Measurements from ENCODE around the gene UPF1.
A peak's percentile ranks its signal among the peaks of the same experiment; 100 is the strongest.

The UPF1 gene

DNA sequence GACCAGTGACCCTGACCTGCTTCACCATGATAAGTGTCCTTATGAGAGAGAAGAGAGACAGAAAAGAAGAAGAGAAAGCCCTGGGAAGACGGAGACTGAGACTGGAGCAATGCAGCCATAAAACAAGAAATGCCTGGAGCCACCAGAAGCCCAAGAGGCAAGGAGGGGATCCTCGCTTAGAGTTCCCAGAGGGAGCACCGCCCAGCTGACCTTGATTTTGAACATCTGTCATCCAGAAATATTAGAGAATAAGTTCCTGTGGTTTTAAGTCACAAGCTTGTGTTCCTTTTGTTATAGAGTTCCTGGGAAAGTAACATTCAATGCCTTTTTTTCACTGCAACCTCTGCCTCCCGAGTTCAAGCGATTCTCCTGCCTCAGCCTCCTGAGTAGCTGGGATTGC is 44.0 kb downstream of the UPF1 start:
- DNase-seq (ENCODE audit: low spot score) = no peak

DNA sequence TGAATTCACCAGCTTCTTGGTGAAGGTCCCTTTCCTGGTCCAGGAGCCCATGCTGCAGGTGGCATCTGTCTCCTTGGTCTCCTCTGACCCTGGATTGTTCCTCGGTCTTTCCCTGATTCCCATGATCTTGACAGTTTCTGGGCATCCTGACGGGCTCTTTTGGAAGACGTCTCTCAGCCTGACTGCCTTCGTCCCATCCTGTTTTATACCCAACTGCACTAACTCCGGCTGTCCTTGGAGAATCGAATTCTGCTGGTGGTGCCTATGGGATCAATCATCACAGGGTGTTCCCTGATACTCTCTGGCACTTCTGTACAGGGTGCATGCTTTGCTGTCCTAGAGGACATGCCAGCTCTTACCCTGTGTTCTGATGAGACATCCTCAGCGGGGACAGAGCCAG is 45.1 kb downstream of the UPF1 start:
- DNase-seq (ENCODE audit: low spot score) = no peak

DNA sequence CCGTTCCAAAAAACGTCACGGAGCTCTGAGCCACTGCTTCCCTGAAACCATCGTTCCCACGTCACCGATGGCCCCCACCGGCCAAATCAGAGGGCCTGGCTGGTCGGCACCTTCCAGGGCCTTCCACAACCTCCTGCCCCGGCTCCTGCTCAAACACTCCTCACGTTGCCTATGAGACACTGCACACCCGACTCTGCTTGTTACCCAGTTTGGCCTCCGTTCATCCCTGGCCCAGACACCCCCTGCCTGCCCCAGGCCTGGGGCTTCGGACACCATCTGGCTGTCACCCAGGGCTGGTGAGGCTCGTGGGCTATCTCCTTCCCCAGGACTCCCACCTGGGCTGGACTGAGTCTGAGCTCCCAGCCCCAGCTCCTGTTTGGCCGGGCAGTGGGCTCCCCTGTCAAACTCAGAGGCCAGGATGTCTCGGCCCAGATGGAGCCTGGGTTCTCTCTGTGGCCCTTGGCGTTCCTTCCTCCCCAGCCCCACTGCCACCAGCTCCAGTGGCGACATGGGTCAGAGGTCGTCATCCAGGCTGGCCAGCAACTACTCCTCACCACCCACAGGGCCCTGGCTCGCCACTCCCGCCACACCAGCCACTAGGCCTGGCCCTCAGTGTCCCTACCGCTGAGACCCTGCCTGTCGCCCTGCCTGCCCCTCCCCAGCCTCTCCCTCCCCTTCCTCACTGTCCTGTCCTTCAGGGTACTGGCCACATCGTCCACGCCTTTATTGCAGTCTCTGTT is 46.5 kb downstream of the UPF1 start:
- DNase-seq (ENCODE audit: low spot score) = no peak

DNA sequence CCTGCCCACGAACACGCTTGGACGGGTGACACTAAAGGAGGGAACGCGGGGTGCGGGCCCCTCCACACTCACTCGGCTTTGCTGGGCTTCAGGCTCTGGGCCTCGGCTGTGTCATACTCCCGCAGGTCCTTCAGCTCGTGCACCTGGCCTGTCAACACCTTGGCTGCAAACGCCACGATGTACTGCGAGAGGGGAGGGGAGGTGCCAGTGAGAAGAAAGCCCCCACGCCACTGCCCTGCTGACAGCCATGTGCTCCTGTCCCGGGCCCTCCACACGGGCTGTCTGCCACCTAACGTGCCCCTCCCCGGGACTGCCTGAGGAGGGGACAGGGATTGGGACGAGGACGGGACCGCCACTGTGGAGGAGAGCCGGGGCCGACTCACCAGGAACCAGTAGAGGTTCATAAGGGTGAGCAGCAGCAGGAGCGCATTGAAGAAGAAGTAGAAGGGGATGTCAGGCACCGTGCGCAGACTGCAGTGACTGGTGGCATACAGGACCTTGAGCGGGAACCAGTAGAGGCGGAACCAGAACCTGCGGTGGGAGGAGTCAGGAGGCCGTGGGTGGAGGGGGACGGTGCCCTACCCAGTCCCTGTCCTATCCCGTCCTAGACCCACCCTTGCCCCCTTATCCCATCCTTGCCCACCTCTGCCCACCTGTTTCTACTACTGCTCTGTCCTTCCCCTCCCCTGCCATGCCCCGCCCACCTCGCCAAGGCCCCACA is 47.3 kb downstream of the UPF1 start:
- no peak for DNase-seq (ENCODE audit: low spot score)

DNA sequence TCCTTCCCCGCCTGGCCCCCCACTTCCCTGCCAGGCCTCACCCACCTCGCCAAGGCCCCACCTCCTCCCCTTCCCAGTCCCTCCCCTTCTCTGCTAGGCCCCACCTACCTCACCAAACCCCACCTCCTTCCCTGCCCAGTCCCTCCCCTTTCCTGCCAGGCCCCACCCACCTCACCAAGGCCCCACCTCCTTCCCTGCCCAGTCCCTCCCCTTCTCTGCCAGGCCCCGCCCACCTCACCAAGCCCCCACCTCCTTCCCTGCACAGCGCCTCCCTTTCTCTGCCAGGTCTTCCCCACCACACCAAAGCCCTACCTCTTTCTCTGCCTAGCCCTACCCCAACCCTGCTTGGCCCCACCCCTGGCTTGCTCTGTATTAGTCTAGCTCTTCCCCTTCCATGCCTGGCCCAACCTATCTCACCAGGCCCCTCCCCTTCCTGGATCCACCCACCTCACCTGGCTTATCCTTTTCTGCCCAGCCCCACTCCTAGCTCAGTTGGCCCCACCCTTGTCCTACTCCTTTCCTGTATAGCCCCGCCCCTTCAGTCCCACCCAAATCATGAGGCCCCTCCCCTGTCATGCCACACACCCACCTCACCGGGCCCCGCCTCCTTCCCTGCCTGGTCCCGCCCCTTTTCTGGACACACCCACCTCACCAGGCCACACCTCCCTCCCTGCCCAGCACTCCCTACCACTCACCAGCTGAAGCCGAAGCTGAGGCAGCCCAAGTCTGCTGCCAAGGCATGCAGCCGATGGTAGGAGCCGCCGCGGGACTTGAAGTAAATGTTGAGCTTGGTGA is 48.0 kb downstream of the UPF1 start:
- peak; percentile 61 for DNase-seq (ENCODE audit: low spot score)

DNA sequence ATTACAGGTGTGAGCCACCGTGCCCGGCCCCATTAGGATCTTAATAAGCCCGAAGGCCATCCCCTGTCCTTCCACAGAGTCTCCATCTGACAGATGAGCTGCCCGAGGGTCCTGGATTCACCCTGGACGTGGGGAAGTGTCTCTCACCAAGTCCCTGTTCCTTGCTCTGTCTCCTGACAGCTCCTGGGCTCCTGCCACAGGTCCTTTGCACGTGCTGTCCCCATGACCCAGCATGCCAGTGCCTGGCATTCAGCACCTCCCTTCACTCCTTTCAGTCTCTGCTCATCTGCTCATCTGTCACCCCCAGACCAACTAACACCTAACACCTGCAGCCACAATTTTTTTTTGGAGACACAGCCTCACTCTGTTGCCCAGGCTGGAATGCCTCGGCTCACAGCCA is 49.7 kb downstream of the UPF1 start:
- no peak for DNase-seq (ENCODE audit: low spot score)

DNA sequence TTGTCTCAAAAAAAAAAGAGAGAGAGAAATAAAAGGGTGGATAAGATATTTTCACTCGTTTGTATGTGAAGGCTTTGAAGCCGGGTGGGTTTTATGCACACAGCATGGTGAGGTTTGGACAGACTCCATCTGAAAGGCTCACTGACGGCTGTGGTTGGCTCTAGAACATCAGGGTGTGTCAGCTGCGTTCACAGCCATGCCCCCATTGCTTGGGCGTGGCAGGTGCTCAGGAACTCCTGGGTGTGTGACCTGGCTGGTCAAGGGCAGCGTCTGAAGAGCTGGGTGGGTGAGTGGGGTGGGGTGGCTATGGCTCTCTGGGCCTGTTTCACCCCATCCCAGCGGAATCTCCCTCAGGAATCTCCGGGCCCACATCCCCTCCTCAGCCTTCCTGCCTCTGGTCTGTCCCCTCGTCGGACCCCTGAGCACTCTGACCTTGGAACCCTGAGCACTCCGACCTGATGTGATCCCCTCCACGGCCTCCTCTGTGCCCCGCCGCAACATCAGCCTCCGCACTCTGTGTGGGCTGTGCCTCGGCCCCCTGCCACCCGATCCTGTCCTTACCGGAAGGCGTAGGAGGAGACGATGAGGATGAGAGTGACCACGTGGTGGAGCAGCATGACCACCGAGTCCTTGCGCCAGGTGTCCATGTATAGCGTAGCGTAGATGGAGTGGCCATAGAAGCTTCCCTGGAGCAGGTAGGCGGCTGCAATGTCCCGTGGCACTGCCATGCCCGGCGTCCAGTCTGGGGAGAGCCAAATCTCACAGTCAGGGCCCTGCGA is 52.0 kb downstream of the UPF1 start:
- DNase-seq (ENCODE audit: low spot score) = peak; percentile 26

DNA sequence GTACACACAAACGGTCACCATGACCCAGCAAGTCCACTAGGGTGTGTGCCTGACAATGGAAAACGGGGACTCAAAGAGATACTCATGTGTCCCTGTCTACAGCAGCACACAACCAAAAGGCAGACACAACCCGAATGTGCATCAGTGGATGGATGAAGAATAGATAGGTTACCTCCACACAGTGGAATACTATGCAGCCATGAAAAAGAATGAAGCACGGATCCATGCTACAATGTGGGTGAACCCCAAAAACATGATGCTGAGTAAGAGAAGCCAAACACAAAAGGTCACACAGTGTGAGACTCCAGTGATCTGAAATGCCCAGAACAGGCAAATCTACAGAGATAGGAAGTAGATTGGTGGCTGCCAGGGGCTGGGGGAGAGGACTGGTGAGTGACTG is 55.2 kb downstream of the UPF1 start:
- DNase-seq (ENCODE audit: low spot score) = no peak

DNA sequence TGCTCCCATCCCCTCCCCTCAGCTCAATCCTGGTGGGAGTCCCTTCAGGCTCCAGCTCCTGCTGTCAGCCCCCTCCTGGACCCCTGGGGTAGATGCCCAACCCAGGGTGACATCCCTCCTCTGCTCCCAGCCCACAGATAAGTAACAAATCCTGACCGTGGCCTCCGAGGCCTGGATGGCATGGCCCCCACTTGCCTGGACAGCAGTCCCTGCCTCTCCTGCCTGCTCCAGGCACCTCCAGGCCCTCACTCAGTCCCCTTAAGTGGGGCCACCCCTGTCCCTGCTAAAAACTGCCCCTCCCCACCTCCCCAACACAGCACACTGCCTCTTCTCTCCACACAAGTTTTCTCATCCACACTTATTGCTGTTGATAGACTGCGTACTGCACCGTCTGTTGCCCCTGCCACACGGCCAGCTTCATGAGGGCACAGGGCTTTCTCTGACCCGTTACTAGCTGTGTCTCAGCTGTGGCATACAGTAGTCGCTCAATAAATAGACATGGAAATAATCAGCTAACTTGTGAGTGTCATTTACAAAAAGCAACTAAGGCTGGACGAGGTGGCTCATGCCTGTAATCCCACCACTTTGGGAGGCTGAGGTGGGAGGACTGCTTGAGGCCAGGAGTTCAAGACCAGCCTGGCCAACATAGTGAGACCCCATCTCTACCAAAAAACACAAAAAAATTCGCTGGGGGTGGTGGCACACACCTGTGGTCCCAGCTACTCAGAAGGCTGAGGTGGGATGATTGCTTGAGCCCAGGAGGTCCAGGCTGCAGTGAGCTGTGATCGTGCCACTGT is 58.4 kb downstream of the UPF1 start:
- DNase-seq (ENCODE audit: low spot score) = no peak

DNA sequence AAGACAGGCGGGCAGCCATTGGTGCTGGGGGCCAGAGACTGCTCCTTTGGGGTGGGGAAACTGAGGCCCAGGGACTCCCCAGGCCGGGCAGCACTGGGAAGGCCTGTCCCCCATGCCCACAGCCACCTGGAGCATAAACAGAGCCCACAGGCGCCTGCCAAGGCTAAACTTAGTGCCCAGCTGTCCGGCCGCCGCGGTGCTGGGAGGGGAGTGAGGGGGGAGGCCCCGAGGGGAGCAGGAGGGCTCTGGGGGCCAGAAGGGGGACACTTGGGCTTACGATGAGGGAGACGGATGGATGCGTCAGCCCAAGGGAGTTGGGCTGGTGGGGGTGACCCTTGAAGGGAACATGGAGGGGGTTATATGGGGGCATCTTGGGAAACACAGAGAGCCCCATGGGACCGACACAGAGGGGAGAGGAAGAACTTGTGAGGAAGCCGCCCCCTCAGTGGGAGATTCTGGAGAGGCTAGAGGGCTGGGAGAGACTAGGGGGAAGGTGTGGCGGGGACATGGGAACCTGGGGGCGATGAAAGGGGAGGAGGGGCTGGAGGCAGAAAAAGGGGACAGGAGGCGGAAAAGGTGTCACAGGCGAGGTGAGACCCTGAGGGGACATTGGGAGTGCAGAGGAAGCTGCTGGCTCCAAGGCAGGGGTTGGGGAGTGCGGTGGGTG is 62.0 kb downstream of the UPF1 start:
- DNase-seq (ENCODE audit: low spot score) = no peak

DNA sequence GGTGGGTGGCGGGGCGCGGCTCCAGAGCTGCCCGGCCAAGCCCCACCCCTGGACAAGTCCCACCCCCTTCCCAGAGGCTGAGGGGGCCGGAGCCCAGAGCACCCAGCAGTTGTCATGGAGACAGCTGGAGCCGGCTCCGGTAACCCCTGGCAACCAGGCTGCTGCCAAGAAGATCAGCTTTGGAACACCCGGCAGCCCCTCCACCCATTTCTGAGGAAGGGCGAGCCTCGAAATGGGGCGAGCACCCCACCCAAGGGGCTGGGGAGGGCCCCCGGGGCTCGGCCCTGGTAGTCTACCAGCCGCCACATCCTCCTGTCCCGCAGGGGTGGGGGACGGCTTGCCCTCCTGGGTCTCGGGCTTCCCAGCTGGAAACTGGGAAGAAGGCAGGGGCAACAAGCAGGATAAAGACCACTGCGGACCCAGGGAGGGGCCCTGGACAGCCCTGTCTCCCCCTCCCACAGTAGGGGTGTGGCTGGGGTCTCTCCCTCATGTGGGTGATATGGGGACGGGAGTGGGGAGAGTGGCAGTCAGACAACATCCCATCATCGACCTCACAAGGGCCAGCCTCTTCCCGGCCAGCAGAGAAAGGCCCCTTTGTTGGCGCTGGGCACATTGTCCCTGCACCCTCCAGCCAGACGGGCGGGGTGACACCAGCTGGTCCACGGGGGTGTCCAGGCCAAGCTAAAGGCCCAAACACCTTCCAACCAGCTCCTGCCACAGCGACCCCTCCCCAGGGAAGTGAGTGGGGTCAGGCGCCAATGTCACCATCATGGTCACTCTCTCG is 62.7 kb downstream of the UPF1 start:
- no peak for DNase-seq (ENCODE audit: low spot score)

DNA sequence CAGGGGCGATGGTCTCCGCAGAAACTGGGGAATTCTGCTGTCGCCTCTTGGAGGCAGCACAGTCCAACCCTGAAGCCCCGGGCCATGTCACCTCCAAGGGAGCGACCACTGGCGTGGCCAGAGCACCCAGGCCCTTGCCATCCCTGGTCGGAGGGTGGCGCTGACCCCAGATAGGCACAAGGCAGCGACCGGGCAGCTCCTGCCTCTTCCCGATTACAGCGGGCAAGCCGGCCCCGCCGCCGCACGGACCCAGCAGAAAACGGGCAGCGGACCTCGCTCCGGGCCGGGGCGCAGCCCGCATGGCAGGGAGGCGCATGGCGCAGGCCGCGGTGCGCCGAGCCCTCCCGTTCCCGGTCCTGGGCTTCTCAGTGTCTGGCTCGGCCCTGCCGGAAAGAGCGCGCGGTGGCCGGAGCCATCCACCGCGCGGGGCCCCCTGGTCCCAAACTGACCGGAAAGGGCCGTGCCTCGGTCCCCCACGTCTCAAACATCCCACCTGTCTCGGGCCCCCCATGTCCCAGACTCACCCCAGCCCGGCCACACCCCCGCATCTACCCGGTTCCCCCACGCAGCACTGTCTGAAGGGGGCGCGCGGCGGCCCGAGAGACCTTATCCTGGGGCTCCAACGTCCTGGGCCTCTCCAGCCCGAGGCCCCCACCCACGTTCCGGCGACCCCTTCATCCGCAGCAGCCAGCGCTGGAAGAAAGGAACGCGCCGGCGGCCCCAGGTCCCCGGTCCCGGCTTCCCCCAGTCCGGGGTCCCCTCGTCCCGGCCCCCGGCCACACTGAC is 63.5 kb downstream of the UPF1 start:
- DNase-seq (ENCODE audit: low spot score) = peak; percentile 47

DNA sequence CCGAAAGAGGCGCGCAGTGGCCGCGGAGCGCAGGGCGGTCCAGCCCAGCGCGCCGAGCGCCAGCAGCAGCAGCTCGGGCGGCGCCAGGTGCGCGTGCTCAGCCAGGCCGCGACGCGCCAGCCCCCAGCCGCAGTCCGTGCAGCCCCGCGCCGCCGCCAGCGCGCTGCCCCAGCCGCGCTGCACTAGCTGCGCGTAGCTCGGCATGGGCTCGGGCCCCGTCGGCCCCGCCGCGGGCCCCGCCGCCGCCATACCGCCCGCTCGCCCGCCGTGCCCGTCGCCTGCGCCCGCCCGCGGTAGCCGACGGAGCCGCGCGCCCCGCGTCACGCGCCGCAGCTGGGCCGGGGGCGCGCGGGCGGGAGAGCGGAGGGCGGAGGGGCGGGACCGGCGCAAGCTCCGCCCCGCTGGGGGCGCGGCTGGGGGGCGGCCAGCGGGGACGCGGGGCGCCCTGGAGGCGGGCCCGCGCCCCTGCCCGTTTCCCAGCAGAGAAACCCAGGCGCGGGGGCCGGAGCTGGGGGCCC is 64.1 kb downstream of the UPF1 start, which contains the start of gene CERS1:
TSS of gene CERS1 (minus strand) at position 335 of the 518 bp plus-strand sequence. CDS start at position 249, 86 bp downstream.
- no peak for DNase-seq (ENCODE audit: low spot score)

DNA sequence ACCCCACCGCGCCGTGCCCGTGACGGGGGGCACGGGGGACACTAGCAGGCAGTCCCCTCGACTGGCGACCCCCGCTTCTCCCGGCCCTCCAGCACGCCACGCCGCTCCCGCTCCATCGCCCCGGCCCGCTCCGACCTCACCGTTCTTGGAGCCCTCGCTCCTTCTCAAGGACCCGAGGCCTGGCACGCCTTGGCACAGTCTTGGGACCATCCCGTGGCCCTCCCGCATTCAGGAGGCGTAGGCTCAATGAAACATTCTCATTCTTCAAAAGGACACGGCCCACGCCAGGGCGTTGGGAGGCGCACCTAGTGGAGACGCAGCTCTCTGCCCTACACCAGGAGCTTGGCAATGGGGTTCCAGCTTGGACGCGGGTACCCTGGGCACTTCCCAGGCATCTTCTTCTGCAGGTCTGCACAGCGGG is 64.7 kb downstream of the UPF1 start:
- DNase-seq (ENCODE audit: low spot score) = no peak

DNA sequence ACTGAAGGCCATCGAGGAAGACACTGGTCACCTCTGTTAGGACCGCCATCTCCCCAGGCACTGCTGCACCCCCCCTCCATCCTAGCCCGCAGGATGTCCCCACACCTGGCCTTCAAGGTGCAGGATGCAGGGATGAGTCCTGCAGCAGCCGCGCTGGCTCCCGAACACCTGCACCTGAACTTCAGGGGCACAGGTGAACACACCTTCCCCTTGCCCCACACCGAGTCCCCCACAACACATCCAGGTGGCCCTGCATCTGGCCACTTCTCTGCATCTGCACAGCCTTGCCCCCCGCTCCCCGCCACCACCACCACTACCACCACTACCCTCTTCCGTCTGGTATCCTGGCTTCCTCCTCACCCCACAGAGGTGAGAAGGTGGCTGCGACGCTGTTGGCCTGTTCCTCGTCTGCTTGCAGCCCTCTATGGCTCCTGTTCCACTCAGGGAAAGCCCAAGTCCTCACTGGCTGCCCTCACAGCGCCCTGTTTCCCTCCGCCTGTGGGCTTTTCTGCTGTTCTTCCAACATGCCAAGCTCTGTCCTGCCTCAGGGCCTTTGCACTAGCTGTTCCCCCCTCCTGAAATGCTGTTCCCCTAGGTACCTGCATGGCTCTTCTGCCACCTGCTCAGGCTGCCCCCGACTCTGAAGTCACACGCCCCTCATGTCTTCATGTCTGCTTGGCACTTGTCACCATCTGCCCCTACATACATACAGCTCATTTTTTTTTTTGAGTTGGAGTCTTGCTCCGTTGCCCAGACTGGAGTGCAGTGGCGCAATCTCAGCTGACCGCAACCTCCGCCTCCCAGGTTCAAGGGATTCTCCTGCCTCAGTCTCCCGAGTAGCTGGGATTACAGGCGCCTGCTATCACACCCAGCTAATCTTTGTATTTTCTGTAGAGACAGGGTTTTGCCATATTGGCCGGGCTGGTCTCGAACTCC is 65.6 kb downstream of the UPF1 start:
- DNase-seq (ENCODE audit: low spot score) = no peak

DNA sequence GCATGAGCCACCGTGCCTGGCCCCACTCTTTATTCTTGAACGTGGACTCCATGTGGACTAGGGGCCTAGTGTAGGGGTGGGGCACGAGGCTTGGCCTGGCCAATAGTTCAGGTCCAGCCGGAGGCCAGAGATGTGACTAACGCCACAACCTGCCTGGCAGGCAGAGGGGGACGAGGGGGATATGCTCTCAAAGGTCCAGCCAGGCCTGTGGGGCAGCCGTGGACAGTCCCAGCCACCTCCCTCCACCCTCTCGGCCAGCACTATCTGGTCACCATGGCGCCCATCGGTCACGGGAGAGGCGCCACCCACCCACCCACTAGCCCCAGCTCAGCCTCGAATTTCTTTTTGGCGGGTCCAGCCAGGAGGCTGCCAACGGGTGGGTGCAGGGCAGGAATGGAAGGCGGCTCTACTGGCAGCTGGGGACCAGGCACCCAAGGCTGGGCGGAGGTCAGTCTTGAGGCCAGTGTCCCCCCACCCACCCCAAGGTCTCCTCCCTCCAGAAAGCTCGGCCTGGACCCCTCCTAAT is 66.4 kb downstream of the UPF1 start:
- DNase-seq (ENCODE audit: low spot score) = no peak

Measured in LoVo (cell line).